ENCODE measurements around the gene PPP2R2D. TPM values are rescaled to one million over a fixed set of nuclear protein-coding genes. Genes with fewer than 3 reads are reported as not detected.

PPP2R2D gene
- total RNA-seq, 1 donor from 2014 or later, result 29.6 TPM

GRCh38 chr10:131994435-131994834 is 93.6 kb downstream of the PPP2R2D start:
- DNase-seq (ENCODE audit: low read depth), result no peak

GRCh38 chr10:131996466-131997365 is 95.9 kb downstream of the PPP2R2D start:
- no peak for DNase-seq (ENCODE audit: low read depth)

DNA sequence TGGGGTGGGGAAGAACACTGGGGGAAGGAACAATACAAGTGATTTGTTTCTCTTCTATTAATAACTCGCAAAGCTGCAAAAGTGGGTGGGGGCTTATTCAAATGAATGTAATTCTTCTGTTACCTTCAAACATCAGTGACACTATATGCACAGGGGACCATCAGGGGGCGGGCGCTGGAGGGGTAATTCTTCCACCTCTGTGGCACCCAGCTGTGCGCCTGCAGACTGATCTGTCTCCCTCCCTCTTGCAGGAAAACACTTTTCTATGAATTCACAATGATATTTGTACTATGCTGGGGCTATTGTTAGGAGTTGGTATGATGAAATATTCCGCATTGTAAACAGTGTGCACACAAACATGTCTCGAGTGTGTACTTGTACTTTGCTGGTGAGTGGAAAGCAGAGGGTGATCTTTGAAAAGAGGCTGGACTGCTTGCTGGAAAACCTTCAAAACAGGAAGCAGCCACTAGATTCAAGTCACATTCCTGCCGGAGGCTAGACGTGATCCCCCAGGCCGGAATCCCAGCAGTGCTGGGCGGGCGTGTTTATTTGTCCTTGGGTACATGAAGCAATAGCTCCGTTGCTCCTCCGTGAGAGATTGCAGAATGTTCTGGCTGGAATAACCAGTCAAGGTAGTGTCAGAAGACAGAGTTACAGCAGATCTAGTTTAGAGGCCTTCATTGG is 96.7 kb downstream of the PPP2R2D start:
- peak; percentile 21 for DNase-seq (ENCODE audit: low read depth)

- no peak for DNase-seq (ENCODE audit: low read depth)
Observed at GRCh38 chr10:131998050-131998844, 97.4 kb downstream of the PPP2R2D start.

- DNase-seq (ENCODE audit: low read depth), result no peak
Observed at GRCh38 chr10:131998845-131999681, 98.3 kb downstream of the PPP2R2D start.

GRCh38 chr10:132001238-132001972 is 100.6 kb downstream of the PPP2R2D start:
- peak; percentile 25 for DNase-seq (ENCODE audit: low read depth)

GRCh38 chr10:132002004-132002403 is 101.2 kb downstream of the PPP2R2D start:
- DNase-seq (ENCODE audit: low read depth), result no peak

DNA sequence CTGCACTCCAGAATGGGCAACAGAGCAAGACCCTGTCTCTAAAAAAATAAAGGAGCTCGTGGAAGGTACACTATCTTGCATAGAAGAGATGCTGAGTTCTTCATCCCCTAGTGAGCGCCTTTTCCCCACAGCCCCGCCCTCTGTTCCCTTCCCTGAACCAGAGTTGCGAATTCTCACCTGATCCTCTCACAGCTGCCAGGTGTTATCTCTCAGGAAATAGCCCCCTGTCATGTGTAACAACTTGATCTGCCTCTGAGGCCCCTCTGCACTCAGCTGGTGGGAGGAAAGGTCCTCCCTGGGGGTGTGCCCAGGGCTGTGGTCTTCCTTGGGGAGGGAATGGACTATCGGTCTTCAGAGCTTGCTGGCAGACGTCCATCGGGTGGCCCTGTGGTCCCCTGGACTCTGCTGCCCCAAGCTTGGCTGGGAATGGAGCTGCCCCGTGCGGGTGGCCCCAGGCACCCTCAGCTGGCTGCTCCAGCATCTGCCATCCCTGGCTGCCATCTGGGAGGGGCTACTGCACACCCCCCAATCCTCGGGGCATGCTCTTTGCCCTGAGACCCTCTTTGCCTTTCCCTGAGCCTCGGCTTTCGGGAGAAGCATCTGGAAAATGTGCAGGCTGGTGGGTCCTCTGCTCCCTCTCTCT is 102.6 kb downstream of the PPP2R2D start:
- no peak for DNase-seq (ENCODE audit: low read depth)

- no peak for DNase-seq (ENCODE audit: low read depth)
Observed at GRCh38 chr10:132004052-132004451, 103.2 kb downstream of the PPP2R2D start.

GRCh38 chr10:132005147-132005546 is 104.3 kb downstream of the PPP2R2D start:
- no peak for DNase-seq (ENCODE audit: low read depth)

- no peak for DNase-seq (ENCODE audit: low read depth)
Observed at GRCh38 chr10:132006966-132007365, 106.2 kb downstream of the PPP2R2D start.

GRCh38 chr10:132007681-132008080 is 106.9 kb downstream of the PPP2R2D start:
- no peak for DNase-seq (ENCODE audit: low read depth)

Other genes with a start within 250 kb of the PPP2R2D start
- gene BNIP3, start 80.9 kb downstream of the PPP2R2D start, total RNA-seq, result 149 and 197 TPM in 2 replicates
- 0.05 and 0.11 TPM in 2 replicates for gene JAKMIP3, start 164.9 kb downstream of the PPP2R2D start, total RNA-seq

Measured in myocyte (in vitro differentiated cells).